ENCODE results near the gene RSF1. TPM values are rescaled to one million over a fixed set of nuclear protein-coding genes. Genes with fewer than 3 reads are reported as not detected.

RSF1 gene
- polyA plus RNA-seq, 1 of the 3 experiments (the other 2 are of a cell fraction), result 8.4 TPM

GRCh38 chr11:77815459-77815858 is 5.1 kb downstream of the RSF1 start:
- peaks cover 99% of the 10 kb centered on the region for H3K79me2 ChIP-seq (ENCODE audit: insufficient read depth)
- H3K27ac ChIP-seq (ENCODE audit: low read depth in 2 of 2, low read length in 1 of 2), result no peak overlapping the region
- H2AFZ ChIP-seq (ENCODE audit: low read depth), result no peak overlapping the region
- no peak overlapping the region for H3K4me2 ChIP-seq
- H3K9me3 ChIP-seq, result peaks cover 10% of the 10 kb centered on the region; the same call in 1 of the 2 replicates
- 97% methylated on average over 1 of the region's 1 CpG for WGBS (ENCODE audit: low lambda C conversion rate)
- no peak overlapping the region for H3K4me3 ChIP-seq (ENCODE audit: low read depth in 2 of 2, low read length in 1 of 2)
- peaks cover 10% of the 10 kb centered on the region for H3F3A ChIP-seq (replicated peaks; ENCODE audit: insufficient read depth)
- H3K27me3 ChIP-seq (ENCODE audit: insufficient read depth), result no peaks in the 10 kb centered on the region
- H4K20me1 ChIP-seq (ENCODE audit: insufficient read depth), result peaks cover 79% of the 10 kb centered on the region
- CTCF ChIA-PET, result interaction anchor here (1.0 kb wide), 1 partner anchor 230 kb away, joined by 4 read pairs; no protein-coding TSS in a partner anchor
- peaks cover 7 to 36% of the 10 kb centered on the region in 2 experiments for H3K36me3 ChIP-seq (replicated peaks in 1 of 2; ENCODE audit: control insufficient read depth in 1 of 2, insufficient read depth in 2 of 2, low read length in 1 of 2)
- TF ChIP-seq ELF1 (IDR thresholded peaks at IDR 0.05) (no peak), SMC3 (IDR thresholded peaks at IDR 0.05; ENCODE audit: low read depth, low read length) (no peak), TEAD4 (IDR thresholded peaks at IDR 0.05; ENCODE audit: borderline replicate concordance, insufficient read depth) (no peak), YY1 (IDR thresholded peaks at IDR 0.05; ENCODE audit: low read depth) (no peak), FOSL2 (IDR thresholded peaks at IDR 0.05; ENCODE audit: borderline replicate concordance, low read depth) (no peak)
- TF ChIP-seq, protein P1, sequence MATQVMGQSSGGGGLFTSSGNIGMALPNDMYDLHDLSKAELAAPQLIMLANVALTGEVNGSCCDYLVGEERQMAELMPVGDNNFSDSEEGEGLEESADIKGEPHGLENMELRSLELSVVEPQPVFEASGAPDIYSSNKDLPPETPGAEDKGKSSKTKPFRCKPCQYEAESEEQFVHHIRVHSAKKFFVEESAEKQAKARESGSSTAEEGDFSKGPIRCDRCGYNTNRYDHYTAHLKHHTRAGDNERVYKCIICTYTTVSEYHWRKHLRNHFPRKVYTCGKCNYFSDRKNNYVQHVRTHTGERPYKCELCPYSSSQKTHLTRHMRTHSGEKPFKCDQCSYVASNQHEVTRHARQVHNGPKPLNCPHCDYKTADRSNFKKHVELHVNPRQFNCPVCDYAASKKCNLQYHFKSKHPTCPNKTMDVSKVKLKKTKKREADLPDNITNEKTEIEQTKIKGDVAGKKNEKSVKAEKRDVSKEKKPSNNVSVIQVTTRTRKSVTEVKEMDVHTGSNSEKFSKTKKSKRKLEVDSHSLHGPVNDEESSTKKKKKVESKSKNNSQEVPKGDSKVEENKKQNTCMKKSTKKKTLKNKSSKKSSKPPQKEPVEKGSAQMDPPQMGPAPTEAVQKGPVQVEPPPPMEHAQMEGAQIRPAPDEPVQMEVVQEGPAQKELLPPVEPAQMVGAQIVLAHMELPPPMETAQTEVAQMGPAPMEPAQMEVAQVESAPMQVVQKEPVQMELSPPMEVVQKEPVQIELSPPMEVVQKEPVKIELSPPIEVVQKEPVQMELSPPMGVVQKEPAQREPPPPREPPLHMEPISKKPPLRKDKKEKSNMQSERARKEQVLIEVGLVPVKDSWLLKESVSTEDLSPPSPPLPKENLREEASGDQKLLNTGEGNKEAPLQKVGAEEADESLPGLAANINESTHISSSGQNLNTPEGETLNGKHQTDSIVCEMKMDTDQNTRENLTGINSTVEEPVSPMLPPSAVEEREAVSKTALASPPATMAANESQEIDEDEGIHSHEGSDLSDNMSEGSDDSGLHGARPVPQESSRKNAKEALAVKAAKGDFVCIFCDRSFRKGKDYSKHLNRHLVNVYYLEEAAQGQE (IDR thresholded peaks at IDR 0.05; ENCODE audit: low read depth, low read length), result no peak
- no peak overlapping the region for H3K9ac ChIP-seq
- no peak for DNase-seq
- H3K4me1 ChIP-seq (ENCODE audit: control insufficient read depth in 1 of 2, insufficient read depth in 2 of 2, low read depth in 1 of 2, low read length in 1 of 2), result peaks cover 5% of the 10 kb centered on the region in 2 experiments; a peak in 3 of 4 replicates
- POLR2A ChIA-PET, result no interaction called here
- no peaks in the 10 kb centered on the region for H3K9me2 ChIP-seq

DNA sequence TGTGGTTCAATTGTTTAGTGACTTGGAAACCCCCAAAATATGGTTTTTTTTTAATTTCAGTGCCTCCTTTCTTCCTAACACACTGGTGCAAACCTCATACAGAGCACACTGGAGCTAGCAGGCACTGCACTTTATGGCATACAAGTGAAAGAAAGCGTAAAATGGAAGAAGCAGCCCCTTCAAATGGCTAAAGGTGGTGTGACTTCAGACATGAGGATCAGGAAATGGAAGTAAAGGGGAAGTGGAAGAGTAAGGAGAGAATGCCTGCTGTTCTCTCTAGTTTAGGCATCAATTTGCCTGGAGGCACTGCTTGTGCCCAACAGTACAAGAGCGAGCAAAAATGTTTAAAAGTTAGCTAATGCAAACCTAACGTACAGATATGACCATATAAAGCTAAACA is 5.7 kb downstream of the RSF1 start:
- H3K9me2 ChIP-seq, result no peaks in the 10 kb centered on the region
- peaks cover 85% of the 10 kb centered on the region for H4K20me1 ChIP-seq (ENCODE audit: insufficient read depth)
- H3F3A ChIP-seq (replicated peaks; ENCODE audit: insufficient read depth), result peaks cover 10% of the 10 kb centered on the region
- CTCF ChIA-PET, result interaction anchor here (1.0 to 1.1 kb wide), 2 partner anchors 180 to 231 kb away, joined by 3 to 4 read pairs; partner anchors contain the start of gene INTS4
- peaks cover 99% of the 10 kb centered on the region for H3K79me2 ChIP-seq (ENCODE audit: insufficient read depth)
- H3K4me1 ChIP-seq (ENCODE audit: control insufficient read depth in 1 of 2, insufficient read depth in 2 of 2, low read depth in 1 of 2, low read length in 1 of 2), result peaks cover 5% of the 10 kb centered on the region in 2 experiments; a peak in 3 of 4 replicates
- DNase-seq, result peak; percentile 10
- WGBS (ENCODE audit: low lambda C conversion rate), result 95% methylated on average over 3 of the region's 3 CpGs
- H3K27ac ChIP-seq (ENCODE audit: low read depth in 2 of 2, low read length in 1 of 2), result no peak overlapping the region
- no peak overlapping the region for H3K9ac ChIP-seq
- POLR2A ChIA-PET, result no interaction called here
- no peak overlapping the region for H2AFZ ChIP-seq (ENCODE audit: low read depth)
- no peaks in the 10 kb centered on the region for H3K27me3 ChIP-seq (ENCODE audit: insufficient read depth)
- H3K36me3 ChIP-seq (replicated peaks in 1 of 2; ENCODE audit: control insufficient read depth in 1 of 2, insufficient read depth in 2 of 2, low read length in 1 of 2), result peaks cover 7 to 41% of the 10 kb centered on the region in 2 experiments
- no peak overlapping the region for H3K4me3 ChIP-seq (ENCODE audit: low read depth in 2 of 2, low read length in 1 of 2)
- H3K9me3 ChIP-seq, result peaks cover 10% of the 10 kb centered on the region; the same call in 1 of the 2 replicates
- no peak overlapping the region for H3K4me2 ChIP-seq
- no peak for TF ChIP-seq SMC3 (IDR thresholded peaks at IDR 0.05; ENCODE audit: low read depth, low read length)
- no peak for TF ChIP-seq YY1 (IDR thresholded peaks at IDR 0.05; ENCODE audit: low read depth)
- no peak for TF ChIP-seq GATA2 (CRISPR knock-in tag; IDR thresholded peaks at IDR 0.05)
- TF ChIP-seq TCF12 (IDR thresholded peaks at IDR 0.05), result no peak
- no peak for TF ChIP-seq EZH2phosphoT487 (IDR thresholded peaks at IDR 0.05; ENCODE audit: borderline replicate concordance, low read depth)
- no peak for TF ChIP-seq RFX5 (IDR thresholded peaks at IDR 0.05; ENCODE audit: low read length)
- no peak for TF ChIP-seq TEAD4 (IDR thresholded peaks at IDR 0.05; ENCODE audit: borderline replicate concordance, insufficient read depth)
- TF ChIP-seq, protein P2, sequence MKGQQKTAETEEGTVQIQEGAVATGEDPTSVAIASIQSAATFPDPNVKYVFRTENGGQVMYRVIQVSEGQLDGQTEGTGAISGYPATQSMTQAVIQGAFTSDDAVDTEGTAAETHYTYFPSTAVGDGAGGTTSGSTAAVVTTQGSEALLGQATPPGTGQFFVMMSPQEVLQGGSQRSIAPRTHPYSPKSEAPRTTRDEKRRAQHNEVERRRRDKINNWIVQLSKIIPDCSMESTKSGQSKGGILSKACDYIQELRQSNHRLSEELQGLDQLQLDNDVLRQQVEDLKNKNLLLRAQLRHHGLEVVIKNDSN (IDR thresholded peaks at IDR 0.05; ENCODE audit: borderline replicate concordance, low read depth), result no peak
- TF ChIP-seq EP300 (IDR thresholded peaks at IDR 0.05; ENCODE audit: borderline replicate concordance in 1 of 2, low read depth in 1 of 2, low read length in 1 of 2), result no peak
- TF ChIP-seq CTCF (IDR thresholded peaks at IDR 0.05), result no peak
- TF ChIP-seq RAD21 (IDR thresholded peaks at IDR 0.05; ENCODE audit: low read length), result no peak
- no peak for TF ChIP-seq ZBTB33 (IDR thresholded peaks at IDR 0.05; ENCODE audit: borderline replicate concordance, low read depth)
- TF ChIP-seq TAF1 (IDR thresholded peaks at IDR 0.05; ENCODE audit: borderline replicate concordance, low read depth, low read length), result no peak
- no peak for TF ChIP-seq FOSL2 (IDR thresholded peaks at IDR 0.05; ENCODE audit: borderline replicate concordance, low read depth)
- TF ChIP-seq RCOR1 (IDR thresholded peaks at IDR 0.05; ENCODE audit: low read length), result no peak
- no peak for TF ChIP-seq FOXM1 (IDR thresholded peaks at IDR 0.05; ENCODE audit: low read depth)
- TF ChIP-seq MAX (IDR thresholded peaks at IDR 0.05; ENCODE audit: low read depth), result no peak

Data from SK-N-SH (cell line).